Transverse colon (tissue), 4 donors: ENCODE results near the gene NRG2.

Experiments used
- CTCF ChIP-seq, 5 experiments: fragments of 200-600 bp in 3 of 5; fragments of 450-650 bp in 2 of 5; sonication (generic) in 3 of 5; IDR thresholded peaks; 1 replicate in 2 of 5; 2 replicates in 3 of 5; pipeline ENCODE4 v1.5.1; 2016 to 2017; ENCODE audit warnings: antibody characterized with exemption in 5 of 5, inconsistent platforms in 3 of 5, mild to moderate bottlenecking in 2 of 5, moderate library complexity in 1 of 5
- EP300 ChIP-seq: sonication (generic); formaldehyde crosslinking; IDR thresholded peaks from one replicate; pipeline ENCODE4 v1.6.1; 2017; ENCODE audit warnings: antibody characterized with exemption, low read depth
- POLR2A ChIP-seq: fragments of 450-650 bp; IDR thresholded peaks from one replicate; pipeline ENCODE4 v1.6.1; 2016; ENCODE audit warnings: antibody characterized with exemption, mild to moderate bottlenecking, moderate library complexity
- POLR2AphosphoS5 ChIP-seq, 3 donors: sonication (generic); formaldehyde crosslinking; IDR thresholded peaks; one replicate each; pipeline ENCODE4 v1.6.1; 2016; ENCODE audit warnings: antibody characterized with exemption in 3 of 3

DNA sequence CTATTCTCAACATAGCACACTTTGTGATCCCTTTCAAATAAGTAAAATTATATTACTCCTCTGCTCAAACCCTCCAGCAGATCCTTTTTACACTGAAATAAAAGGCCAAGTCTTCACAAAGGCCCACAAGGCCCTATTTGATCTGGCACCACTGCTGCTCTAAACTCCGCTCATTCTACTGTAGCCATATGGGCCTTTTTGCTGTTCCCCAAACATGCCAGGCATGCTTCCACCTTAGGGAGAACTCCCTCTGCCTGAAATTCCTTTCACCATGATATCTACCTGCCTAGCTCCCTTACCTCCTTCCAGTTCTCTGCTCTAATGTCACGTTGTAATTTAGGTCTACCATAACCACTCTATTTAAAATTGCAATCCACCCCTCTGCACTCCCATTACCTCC lies 28.3 kb downstream of the NRG2 start:
- no peak for TF ChIP-seq CTCF (IDR thresholded peaks at IDR 0.05)
- no peak for TF ChIP-seq EP300
- no peak for TF ChIP-seq POLR2A
- no peak for TF ChIP-seq POLR2AphosphoS5 (IDR thresholded peaks at IDR 0.05)
